Activated T-helper 2 cell treated with anti-CD3 and anti-CD28 coated beads, Interferon-gamma antibody, Interleukin-2, Interleukin-4, amounts not matched to agents 10 μg/mL and 5 μg/mL and 100 μg/mL, durations not matched to agents 14 hours and 24 hours and 36 hours (primary cell): ENCODE data around the gene EXOC7. TPM values are rescaled to one million over a fixed set of nuclear protein-coding genes. Genes with fewer than 3 reads are reported as not detected.
"Not testable (repeated sequence)": the region's sequence is repeated elsewhere in the genome, so short reads cannot be mapped to it uniquely, and the experiment has no call there.

ENCODE experiments used
- DNase-seq: peaks from one replicate; pipeline ENCODE4 v3.0.0; 2021; ENCODE audit warnings: low spot score
- H3K27ac Mint-ChIP-seq: one replicate; pipeline ENCODE4 v1.8.0; 2021; ENCODE audit warnings: mixed read lengths
- H3K27me3 Mint-ChIP-seq: one replicate; pipeline ENCODE4 v1.8.0; 2021; ENCODE audit warnings: low read depth, mixed read lengths
- H3K36me3 Mint-ChIP-seq: one replicate; pipeline ENCODE4 v1.8.0; 2021; ENCODE audit warnings: low read depth, mixed read lengths
- H3K4me1 Mint-ChIP-seq: one replicate; pipeline ENCODE4 v1.8.0; 2021; ENCODE audit warnings: low read depth, mixed read lengths
- H3K4me3 Mint-ChIP-seq: one replicate; pipeline ENCODE4 v1.8.0; 2021; ENCODE audit warnings: low read depth, mild to moderate bottlenecking, moderate library complexity, mixed read lengths
- H3K9me3 Mint-ChIP-seq: one replicate; pipeline ENCODE4 v1.8.0; 2021; ENCODE audit warnings: mixed read lengths
- intact Hi-C: fragments of 100-400 bp; cut with micrococcal nuclease; formaldehyde crosslinking; loops from one replicate; pipeline ENCODE4 v1.15.1; 2023
- total RNA-seq: library from RNA; stranded (reverse); gene quantifications from 2 replicates; pipeline ENCODE4 v1.2.3, GENCODE V29; 2022

Gene EXOC7
- total RNA-seq, 1 donor from 2014 or later = 103 TPM

DNA sequence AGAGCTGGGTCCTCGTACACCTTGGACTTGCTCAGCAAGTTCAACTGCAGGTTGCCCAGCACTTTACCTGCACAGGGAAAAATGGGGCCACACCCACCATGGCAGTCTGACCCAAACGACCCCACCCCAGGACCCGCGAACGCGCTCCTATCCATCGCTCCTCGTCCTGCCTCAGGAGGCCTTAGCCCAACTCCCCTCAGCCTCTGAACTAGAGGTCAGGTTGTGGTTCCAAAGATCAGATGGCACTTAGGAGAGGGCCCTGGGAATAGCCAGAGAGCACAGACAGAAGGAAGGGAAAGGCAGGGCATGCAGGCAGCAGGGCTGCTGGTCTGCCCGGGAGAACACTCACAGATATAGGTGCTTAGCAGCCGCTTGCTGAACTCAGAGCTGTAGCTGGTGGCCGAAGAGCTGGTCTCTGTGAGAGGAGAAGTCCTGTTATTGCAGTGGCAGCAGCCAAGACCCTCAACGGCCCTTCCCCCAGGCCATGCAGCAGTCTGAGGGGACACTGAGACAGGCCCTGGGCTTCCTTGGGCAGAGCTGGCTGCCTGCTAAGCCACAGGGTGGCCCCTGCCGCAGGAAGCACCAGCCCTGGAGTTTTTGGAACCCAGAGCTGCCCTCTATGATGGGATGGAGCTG lies 17.7 kb downstream of the EXOC7 start:
- no peak for DNase-seq
- peaks cover 51% of the 10 kb centered on the region for H3K36me3 Mint-ChIP-seq

DNA sequence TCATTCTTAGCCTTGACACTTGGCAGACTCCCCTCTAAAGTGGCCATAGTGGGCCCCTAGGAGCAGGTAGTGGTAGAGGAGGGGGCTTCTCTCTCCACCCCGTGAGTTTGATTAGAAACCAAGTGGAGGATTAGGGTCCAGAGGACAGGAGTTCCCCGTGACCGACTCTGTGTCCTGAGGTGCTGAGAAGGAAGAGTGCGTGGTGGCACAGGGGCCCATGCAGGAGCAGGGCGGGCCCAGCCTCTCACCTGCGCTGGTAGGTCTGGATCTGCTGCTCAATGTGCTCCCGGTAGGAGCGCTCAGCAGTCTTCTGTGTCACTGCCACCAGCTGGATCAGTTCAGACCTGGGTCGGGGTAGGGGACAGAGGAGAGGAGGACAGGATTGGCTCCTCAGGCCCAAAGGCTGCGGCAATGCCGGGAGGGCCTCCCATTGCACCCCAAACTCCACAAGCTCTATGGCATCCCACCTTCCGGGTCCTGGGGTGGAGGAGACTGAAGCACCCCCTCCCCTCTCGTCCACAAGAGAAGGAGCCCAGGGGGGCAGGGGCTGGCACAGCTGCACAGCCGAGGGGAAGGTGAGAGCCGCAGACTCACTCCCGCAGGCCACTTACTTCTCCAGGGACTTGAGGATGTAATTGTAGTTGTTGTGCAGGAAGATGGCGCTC lies 18.4 kb downstream of the EXOC7 start:
- Mint-ChIP-seq H3K9me3 (no peaks in the 10 kb centered on the region), H3K27me3 (no peaks in the 10 kb centered on the region)

More for the DNA sequence above, 17.7 kb downstream of the EXOC7 start:
- H3K4me1 Mint-ChIP-seq = no peaks in the 10 kb centered on the region
- H3K27me3 Mint-ChIP-seq = no peaks in the 10 kb centered on the region
- no peak overlapping the region for H3K4me3 Mint-ChIP-seq
- H3K27ac Mint-ChIP-seq = no peak overlapping the region
- no peaks in the 10 kb centered on the region for H3K9me3 Mint-ChIP-seq
- intact Hi-C loops = no loop called here

DNA sequence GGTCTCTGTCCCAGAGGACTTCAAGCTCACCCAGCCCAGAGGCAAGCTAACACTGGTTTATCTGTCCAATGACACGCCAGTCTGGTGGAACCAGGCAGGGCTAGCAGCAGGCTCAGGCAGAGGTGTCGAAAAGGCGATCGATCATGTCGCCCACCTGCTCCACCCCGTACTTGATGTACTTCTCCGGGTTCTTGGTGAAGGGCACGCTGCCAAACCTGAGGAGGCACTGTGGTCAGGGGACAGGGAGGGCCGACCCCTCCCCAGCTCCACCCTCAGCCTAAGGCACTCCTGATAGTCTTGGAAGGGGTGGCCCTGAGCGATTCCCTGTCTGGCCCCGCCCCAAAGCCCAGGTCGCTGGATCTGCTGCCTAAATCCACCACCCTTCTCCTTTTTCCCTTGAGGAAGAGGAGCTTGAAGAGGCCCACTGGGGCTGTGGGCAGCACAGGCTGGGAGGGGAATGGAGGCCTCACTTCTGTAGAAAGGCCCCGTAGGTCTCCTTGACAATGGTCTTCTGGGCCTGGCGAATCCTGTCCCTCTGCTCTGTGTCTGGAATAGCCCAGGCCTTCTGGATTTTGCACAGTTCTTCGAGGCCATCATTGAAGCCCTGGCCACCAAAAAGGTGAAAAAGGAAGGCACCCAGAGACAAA lies 19.9 kb downstream of the EXOC7 start:
- intact Hi-C loops = no loop called here
- Mint-ChIP-seq H3K27me3 (peaks cover 7% of the 10 kb centered on the region), H3K27ac (no peak overlapping the region), H3K9me3 (no peaks in the 10 kb centered on the region), H3K36me3 (peaks cover 37% of the 10 kb centered on the region), H3K4me1 (no peaks in the 10 kb centered on the region), H3K4me3 (no peak overlapping the region)
- DNase-seq = no peak

More for the DNA sequence above, 18.4 kb downstream of the EXOC7 start:
- H3K27ac Mint-ChIP-seq = no peak overlapping the region
- H3K4me1 Mint-ChIP-seq = no peaks in the 10 kb centered on the region
- DNase-seq = no peak
- H3K4me3 Mint-ChIP-seq = no peak overlapping the region
- intact Hi-C loops = no loop called here
- H3K36me3 Mint-ChIP-seq = peaks cover 51% of the 10 kb centered on the region

DNA sequence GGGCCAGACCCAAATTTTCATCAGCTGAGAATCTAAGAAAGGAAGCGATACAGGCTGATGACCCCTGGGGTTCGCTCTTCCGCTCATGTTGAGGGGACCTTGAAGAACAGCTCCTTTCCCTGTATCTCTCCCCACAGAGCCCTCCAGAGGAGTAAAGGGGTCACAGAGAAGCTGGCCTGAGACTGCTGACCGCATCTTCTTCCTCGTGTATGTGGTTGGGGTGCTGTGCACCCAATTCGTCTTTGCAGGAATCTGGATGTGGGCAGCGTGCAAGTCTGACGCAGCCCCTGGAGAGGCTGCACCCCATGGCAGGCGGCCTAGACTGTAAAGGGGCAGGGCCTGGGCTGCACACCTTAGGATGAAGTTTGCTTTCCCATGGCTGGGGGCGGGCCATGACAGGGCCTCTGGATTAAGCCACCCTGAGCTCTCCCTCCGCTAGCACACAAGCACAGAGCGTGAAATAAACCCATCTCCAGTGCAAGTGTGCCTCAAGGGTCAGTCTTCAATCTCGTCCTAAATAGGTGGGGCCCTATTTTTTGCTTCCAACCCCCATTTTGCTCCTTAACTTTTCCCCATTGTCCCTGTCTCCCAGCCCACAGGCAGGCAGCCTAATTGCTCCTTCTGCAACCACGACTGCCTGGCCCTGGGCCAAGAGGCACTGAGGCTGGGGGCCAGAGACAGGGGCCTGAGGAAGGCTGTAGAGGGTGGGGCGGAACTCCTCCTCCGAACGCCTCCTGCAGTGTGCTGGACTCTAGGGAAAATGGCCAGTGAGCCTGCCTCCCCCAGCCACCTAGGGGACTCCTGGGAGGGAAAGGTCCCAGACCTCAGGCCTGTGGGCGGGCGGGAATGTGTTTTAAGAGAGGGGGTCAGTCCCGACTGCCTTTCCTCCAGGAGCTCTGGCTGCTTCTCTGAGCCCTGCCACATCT lies 21.0 kb downstream of the EXOC7 start:
- H3K36me3 Mint-ChIP-seq = peaks cover 28% of the 10 kb centered on the region
- intact Hi-C loops = no loop called here

DNA sequence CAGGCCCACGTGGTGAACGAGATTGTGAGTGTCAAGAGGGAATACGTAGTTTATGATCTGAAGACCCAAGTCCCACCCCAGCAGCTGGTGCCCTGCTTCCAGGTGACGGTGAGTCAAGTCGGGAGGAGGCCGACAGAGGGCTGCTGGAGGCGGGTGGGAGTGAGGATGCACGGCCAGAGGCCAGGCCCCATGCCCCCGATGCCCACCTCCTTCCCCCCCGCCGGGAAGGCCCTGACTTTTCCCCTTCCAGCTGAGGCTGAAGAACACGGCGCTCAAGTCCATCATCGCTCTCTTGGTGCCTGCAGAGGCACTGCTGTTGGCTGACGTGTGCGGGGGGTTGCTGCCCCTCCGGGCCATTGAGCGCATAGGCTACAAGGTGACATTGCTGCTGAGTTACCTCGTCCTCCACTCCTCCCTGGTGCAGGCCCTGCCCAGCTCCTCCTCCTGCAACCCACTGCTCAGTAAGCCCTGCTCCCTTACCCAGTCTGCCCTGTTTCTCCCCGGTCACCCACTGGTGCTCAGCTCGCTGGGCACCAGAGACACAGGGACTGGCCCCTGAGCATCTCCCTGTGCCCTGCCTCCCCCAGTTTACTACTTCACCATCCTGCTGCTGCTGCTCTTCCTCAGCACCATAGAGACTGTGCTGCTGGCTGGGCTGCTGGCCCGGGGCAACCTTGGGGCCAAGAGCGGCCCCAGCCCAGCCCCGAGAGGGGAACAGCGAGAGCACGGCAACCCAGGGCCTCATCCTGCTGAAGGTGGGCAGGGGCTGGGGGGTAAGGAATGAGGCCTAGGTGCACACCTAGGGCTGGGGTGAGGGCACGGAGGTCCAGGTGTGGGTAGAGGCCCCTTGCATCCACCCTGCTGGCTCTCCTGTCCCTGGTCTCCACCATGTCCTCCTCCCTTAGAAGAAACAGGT lies 22.0 kb downstream of the EXOC7 start:
- H3K27ac Mint-ChIP-seq = no peak overlapping the region
- intact Hi-C loops = no loop called here
- H3K4me1 Mint-ChIP-seq = peaks cover 3% of the 10 kb centered on the region

More for the DNA sequence above, 21.0 kb downstream of the EXOC7 start:
- no peaks in the 10 kb centered on the region for H3K4me1 Mint-ChIP-seq
- no peak overlapping the region for H3K27ac Mint-ChIP-seq
- H3K4me3 Mint-ChIP-seq = no peak overlapping the region
- no peaks in the 10 kb centered on the region for H3K9me3 Mint-ChIP-seq
- no peak for DNase-seq
- peaks cover 14% of the 10 kb centered on the region for H3K27me3 Mint-ChIP-seq

DNA sequence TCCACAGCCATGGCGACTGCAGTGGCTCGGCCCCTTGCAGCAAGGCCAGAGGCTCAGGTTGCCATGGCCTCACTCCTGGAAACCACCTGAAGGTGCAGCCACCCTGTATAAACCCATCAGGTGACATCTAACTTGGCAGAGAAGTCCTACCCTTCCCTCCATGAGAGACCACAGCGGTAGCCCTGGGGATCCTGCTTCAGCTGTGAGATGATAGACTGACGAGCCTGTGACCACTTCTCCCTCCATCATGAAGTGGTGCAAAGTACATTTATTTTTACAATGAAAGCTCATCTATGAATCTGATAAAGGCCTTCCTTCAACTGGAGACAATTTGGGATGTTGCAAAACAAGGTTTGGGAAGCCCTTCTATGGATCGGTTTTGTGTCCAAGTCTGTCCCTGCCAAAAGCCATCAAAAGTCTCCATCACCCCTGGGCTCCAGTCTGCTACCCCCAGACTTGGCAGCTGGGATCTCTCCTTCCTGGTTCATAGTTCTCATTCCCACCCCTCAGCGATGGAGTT lies 22.8 kb downstream of the EXOC7 start:
- H3K27me3 Mint-ChIP-seq = peaks cover 31% of the 10 kb centered on the region
- no peak overlapping the region for H3K4me3 Mint-ChIP-seq
- DNase-seq = no peak
- H3K36me3 Mint-ChIP-seq = peaks cover 27% of the 10 kb centered on the region
- H3K4me1 Mint-ChIP-seq = peaks cover 6% of the 10 kb centered on the region
- no peak overlapping the region for H3K27ac Mint-ChIP-seq
- intact Hi-C loops = no loop called here
- H3K9me3 Mint-ChIP-seq = no peaks in the 10 kb centered on the region

More for the DNA sequence above, 22.0 kb downstream of the EXOC7 start:
- peaks cover 24% of the 10 kb centered on the region for H3K27me3 Mint-ChIP-seq
- H3K36me3 Mint-ChIP-seq = peaks cover 29% of the 10 kb centered on the region
- H3K9me3 Mint-ChIP-seq = no peaks in the 10 kb centered on the region
- H3K4me3 Mint-ChIP-seq = no peak overlapping the region
- DNase-seq = no peak

DNA sequence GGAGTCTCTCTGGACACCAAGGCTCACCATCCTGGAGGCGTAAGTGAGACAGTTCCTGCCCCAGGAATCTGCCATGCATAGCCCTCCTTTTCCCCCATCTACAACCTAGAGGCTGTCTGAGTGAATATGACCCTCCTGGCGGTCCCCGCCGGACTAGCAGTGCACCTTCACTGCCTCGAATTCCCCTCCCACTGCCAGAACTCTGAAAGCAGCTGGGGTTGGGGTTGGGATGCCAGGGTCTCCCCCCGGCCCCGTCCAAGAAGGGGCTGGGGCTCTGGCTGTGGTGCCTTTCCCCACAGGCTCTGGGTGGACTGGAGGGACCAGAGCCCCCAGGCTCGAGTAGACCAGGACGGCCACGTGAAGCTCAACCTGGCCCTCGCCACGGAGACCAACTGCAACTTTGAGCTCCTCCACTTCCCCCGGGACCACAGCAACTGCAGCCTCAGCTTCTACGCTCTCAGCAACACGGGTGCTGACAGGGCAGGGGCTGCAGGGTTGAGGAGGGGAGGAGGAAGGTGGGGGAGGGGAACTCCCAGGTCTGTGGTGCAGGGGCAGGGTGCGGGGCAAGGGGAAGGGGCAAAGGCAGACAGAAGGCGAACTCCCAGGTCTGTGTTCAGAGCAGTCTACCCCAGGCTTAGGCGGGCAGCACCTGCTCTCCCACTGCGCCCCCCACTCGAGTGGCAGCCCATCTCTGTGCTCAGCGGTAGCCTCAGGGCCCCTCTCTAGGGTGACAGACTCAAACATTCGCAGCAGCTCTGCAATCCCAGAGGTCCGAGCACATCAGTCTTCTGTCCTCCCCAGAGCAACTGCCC lies 23.4 kb downstream of the EXOC7 start:
- DNase-seq = no peak

DNA sequence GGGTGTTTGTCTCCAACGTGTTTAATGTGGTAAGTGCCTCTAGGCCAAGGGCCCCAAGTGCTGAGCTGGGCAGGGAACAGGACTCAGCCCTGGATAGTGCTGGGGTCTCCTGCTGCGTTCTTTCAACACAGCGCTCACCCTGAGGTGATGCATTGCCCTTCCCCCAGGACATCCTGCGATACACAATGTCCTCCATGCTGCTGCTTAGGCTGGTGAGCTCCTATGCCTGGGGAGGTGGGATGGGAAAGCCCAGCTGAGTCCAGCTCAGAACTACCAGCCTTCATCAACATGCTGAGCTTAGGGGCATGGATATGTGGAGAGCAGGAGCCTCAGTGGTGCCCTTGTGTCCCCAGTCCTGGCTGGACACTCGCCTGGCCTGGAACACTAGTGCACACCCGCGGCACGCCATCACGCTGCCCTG lies 24.0 kb downstream of the EXOC7 start:
- peaks cover 12% of the 10 kb centered on the region for H3K4me1 Mint-ChIP-seq
- H3K27me3 Mint-ChIP-seq = peaks cover 43% of the 10 kb centered on the region
- H3K9me3 Mint-ChIP-seq = no peaks in the 10 kb centered on the region
- DNase-seq = no peak
- intact Hi-C loops = loop anchor here (10.0 kb wide), 1 partner anchor 295 kb away; the partner anchor contains the start of gene UNK
- no peak overlapping the region for H3K4me3 Mint-ChIP-seq
- no peak overlapping the region for H3K27ac Mint-ChIP-seq
- peaks cover 20% of the 10 kb centered on the region for H3K36me3 Mint-ChIP-seq

More for the DNA sequence above, 23.4 kb downstream of the EXOC7 start:
- no peak overlapping the region for H3K4me3 Mint-ChIP-seq
- H3K36me3 Mint-ChIP-seq = peaks cover 22% of the 10 kb centered on the region
- peaks cover 38% of the 10 kb centered on the region for H3K27me3 Mint-ChIP-seq
- H3K9me3 Mint-ChIP-seq = no peaks in the 10 kb centered on the region
- no peak overlapping the region for H3K27ac Mint-ChIP-seq
- peaks cover 8% of the 10 kb centered on the region for H3K4me1 Mint-ChIP-seq
- intact Hi-C loops = loop anchor here (10.0 kb wide), 1 partner anchor 295 kb away; the partner anchor contains the start of gene UNK

DNA sequence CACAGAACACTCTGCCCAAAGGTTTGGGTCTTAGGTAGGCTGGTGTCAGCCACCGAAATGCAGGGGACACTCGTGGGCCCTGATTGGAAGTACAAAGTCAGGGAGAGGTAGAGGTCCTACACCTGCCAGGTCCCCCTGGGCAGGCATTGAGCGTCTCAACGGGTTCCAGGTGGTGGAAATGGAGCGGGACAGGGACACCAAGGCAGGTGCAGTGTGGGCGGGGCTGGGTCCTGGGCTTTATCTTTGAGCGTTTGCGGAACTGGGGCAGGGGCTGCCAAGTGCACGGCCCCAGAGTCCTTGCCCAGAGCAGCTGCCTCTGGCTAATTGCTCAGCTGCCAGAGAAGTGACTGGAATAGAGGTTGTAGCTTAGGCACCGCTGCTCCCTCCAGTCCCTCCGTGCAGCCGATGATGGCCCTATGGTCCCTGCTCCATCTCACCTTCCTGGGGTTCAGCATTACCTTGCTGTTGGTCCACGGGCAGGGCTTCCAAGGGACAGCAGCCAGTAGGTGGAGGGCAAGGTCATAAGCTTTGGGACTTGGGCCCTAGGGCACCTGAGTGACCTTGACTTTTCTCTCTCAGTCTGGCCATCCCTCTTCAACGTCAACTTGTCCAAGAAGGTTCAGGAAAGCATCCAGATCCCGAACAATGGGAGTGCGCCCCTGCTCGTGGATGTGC lies 24.6 kb downstream of the EXOC7 start, which contains the start of gene ZACN:
ZACN (plus strand) TSS at position 323 of the 675 bp plus-strand sequence; CDS start at position 406, 83 bp downstream.
- no peak for DNase-seq
- H3K36me3 Mint-ChIP-seq = peaks cover 15% of the 10 kb centered on the region
- peaks cover 44% of the 10 kb centered on the region for H3K27me3 Mint-ChIP-seq
- H3K27ac Mint-ChIP-seq = peak within 1 kb of the TSS; percentile 8
- peaks cover 12% of the 10 kb centered on the region for H3K4me1 Mint-ChIP-seq
- intact Hi-C loops = loop anchor here (10.0 kb wide), 1 partner anchor 294 kb away; the partner anchor contains the start of gene UNK
- no peak within 1 kb of the TSS for H3K4me3 Mint-ChIP-seq
- H3K9me3 Mint-ChIP-seq = no peaks in the 10 kb centered on the region

DNA sequence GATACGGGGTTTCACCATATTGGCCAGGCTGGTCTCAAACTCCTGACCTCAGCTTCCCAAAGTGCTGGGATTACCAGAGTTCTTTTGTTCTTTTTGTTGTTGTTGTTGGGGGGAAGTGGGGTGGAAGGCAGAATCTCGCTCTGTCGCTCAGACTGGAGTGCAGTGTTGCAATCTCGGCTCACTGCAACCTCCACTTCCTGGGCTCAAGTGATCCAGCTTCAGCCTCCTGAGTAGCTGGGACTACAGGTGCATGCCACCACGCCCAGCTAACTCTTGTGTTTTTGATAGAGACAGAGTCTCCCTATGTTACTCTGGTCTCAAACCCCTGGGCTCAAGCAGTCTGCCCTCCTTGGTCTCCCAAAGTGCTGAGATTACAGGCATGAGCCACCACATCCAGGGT lies 25.2 kb downstream of the EXOC7 start:
- Mint-ChIP-seq H3K27ac (peak overlapping the region; percentile 8), H3K4me1 (peaks cover 12% of the 10 kb centered on the region), H3K27me3 (peaks cover 50% of the 10 kb centered on the region), H3K36me3 (peaks cover 13% of the 10 kb centered on the region)
- DNase-seq, H3K9me3 Mint-ChIP-seq, H3K4me3 Mint-ChIP-seq: not testable (repeated sequence)
- intact Hi-C loops = loop anchor here (10.0 kb wide), 1 partner anchor 294 kb away; the partner anchor contains the start of gene UNK
